Loucy (cell line): Measurements from ENCODE around the gene NPTXR.

Source experiments
- H2AFZ ChIP-seq: fragments of 200-600 bp; sonication (generic); 2 replicates; pipeline ENCODE4 v1.6.0; 2016; ENCODE audit warnings: antibody characterized with exemption, mild to moderate bottlenecking, low read length, moderate library complexity
- H3F3A ChIP-seq: fragments of 200-600 bp; 2 replicates; pipeline ENCODE4 v1.6.0; 2016; ENCODE audit warnings: antibody characterized with exemption, low read depth, mild to moderate bottlenecking
- H3K27me3 ChIP-seq: fragments of 200-600 bp; sonication (generic); 2 replicates; pipeline ENCODE4 v1.6.1; 2014; ENCODE audit warnings: low read length, mild to moderate bottlenecking; ENCODE audit not compliant: insufficient read depth, poor library complexity, severe bottlenecking
- H3K36me3 ChIP-seq: fragments of 200-600 bp; sonication (generic); 2 replicates; pipeline ENCODE4 v1.6.1; 2016; ENCODE audit warnings: low read length; ENCODE audit not compliant: insufficient read depth
- H3K4me1 ChIP-seq: fragments of 200-600 bp; sonication (generic); 2 replicates; pipeline ENCODE4 v1.5.1; 2014; ENCODE audit warnings: low read length, mild to moderate bottlenecking; ENCODE audit not compliant: insufficient read depth, poor library complexity, severe bottlenecking
- H3K4me2 ChIP-seq: fragments of 200-600 bp; sonication (generic); 2 replicates; pipeline ENCODE4 v1.6.0; 2014; ENCODE audit warnings: antibody characterized with exemption, low read length, low read depth, mild to moderate bottlenecking; ENCODE audit not compliant: poor library complexity, severe bottlenecking
- H3K4me3 ChIP-seq: fragments of 200-600 bp; sonication (generic); 2 replicates; pipeline ENCODE4 v1.5.1; 2014; ENCODE audit warnings: low read length, mild to moderate bottlenecking, mixed read lengths; ENCODE audit not compliant: poor library complexity, severe bottlenecking
- H3K79me2 ChIP-seq: fragments of 200-600 bp; sonication (generic); 2 replicates; pipeline ENCODE4 v1.6.1; 2014; ENCODE audit warnings: low read length; ENCODE audit not compliant: insufficient read depth
- H3K9ac ChIP-seq: fragments of 200-600 bp; sonication (generic); 2 replicates; pipeline ENCODE4 v1.6.0; 2014; ENCODE audit warnings: mild to moderate bottlenecking, low read depth, low read length, moderate library complexity; ENCODE audit not compliant: poor library complexity, severe bottlenecking
- H3K9me2 ChIP-seq: fragments of 200-600 bp; sonication (generic); replicated peaks from 2 replicates; pipeline ENCODE4 v1.6.1; 2016; ENCODE audit warnings: low read depth, low read length, mixed read lengths
- H3K9me3 ChIP-seq: fragments of 200-600 bp; sonication (generic); 2 replicates; pipeline ENCODE4 v1.6.1; 2014; ENCODE audit warnings: mild to moderate bottlenecking, antibody characterized with exemption, low read length, low read depth; ENCODE audit not compliant: insufficient read depth
- H4K20me1 ChIP-seq: fragments of 200-600 bp; sonication (generic); 2 replicates; pipeline ENCODE4 v1.6.0; 2014; ENCODE audit warnings: antibody characterized with exemption, low read length, mild to moderate bottlenecking; ENCODE audit not compliant: insufficient read depth, poor library complexity, severe bottlenecking
- CTCF ChIP-seq: fragments of 200-600 bp; sonication (generic); conservative IDR thresholded peaks from 2 replicates; pipeline ENCODE4 v1.5.1; 2014; ENCODE audit warnings: mild to moderate bottlenecking, antibody characterized with exemption, low read length
- EZH2phosphoT487 ChIP-seq: fragments of 200-600 bp; IDR thresholded peaks from 2 replicates; pipeline ENCODE4 v1.6.1; 2018; ENCODE audit warnings: antibody characterized with exemption, mild to moderate bottlenecking, moderate library complexity, borderline replicate concordance

Gene NPTXR

DNA sequence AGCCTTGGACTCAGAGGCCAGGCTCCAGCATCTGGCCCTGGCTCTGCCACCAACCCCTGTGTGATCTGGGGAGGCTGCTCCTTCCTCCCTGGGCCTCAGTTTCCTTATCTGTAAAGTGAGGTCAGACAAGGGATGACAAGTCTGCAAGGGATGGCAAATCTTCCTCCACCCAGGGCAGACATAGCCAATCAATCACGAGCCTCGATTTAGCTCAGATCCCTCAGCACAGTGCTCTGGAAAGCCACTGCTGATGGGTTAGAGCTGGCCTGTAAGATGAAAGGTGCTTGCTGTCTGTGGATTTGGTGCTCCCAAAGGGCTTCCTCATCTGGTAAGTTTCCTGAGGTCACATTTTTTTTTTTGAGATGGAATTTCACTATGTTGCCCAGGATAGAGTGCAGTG, 20.2 kb downstream of the NPTXR start:
- H3K4me3 ChIP-seq: no peak overlapping the region
- no peaks in the 10 kb centered on the region for H4K20me1 ChIP-seq
- H3K9me2 ChIP-seq: no peaks in the 10 kb centered on the region
- H3K9ac ChIP-seq: no peak overlapping the region
- no peak overlapping the region for H2AFZ ChIP-seq
- no peaks in the 10 kb centered on the region for H3K4me1 ChIP-seq
- H3K36me3 ChIP-seq: no peaks in the 10 kb centered on the region
- no peaks in the 10 kb centered on the region for H3K9me3 ChIP-seq
- TF ChIP-seq EZH2phosphoT487 (no peak), CTCF (no peak)
- no peak overlapping the region for H3K4me2 ChIP-seq
- H3K27me3 ChIP-seq: no peaks in the 10 kb centered on the region
- H3F3A ChIP-seq: no peaks in the 10 kb centered on the region
- H3K79me2 ChIP-seq: no peaks in the 10 kb centered on the region

DNA sequence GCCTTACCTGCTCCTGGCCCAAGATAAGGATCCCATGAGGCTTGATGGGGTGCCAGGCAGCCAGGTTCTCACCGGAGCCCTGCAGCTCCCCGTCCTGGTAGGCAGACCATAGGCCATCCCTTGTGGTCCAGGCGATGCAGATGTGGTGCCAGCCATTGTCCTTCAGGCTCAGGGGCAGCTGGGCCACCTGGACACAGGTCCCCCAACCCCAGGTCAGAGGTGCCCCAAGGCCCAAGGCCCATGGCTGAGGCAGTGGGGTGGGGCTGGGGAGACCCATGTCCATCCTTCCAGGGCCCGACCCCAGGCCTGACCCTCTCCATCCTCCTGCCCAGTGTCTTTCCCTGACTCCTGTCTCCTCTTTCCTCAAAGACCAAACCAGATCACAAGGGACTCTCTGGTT, 20.8 kb downstream of the NPTXR start:
- H3K9me3 ChIP-seq: no peaks in the 10 kb centered on the region
- no peaks in the 10 kb centered on the region for H3F3A ChIP-seq
- no peaks in the 10 kb centered on the region for H3K4me1 ChIP-seq
- H3K27me3 ChIP-seq: no peaks in the 10 kb centered on the region
- no peaks in the 10 kb centered on the region for H4K20me1 ChIP-seq
- H2AFZ ChIP-seq: no peak overlapping the region
- H3K4me2 ChIP-seq: no peak overlapping the region
- TF ChIP-seq CTCF (no peak), EZH2phosphoT487 (no peak)
- no peaks in the 10 kb centered on the region for H3K9me2 ChIP-seq
- no peaks in the 10 kb centered on the region for H3K36me3 ChIP-seq
- no peaks in the 10 kb centered on the region for H3K79me2 ChIP-seq
- no peak overlapping the region for H3K9ac ChIP-seq
- no peak overlapping the region for H3K4me3 ChIP-seq

- no peaks in the 10 kb centered on the region for H3K27me3 ChIP-seq
- H2AFZ ChIP-seq: no peak overlapping the region
Measured at GRCh38 chr22:38820020-38820419, 23.8 kb downstream of the NPTXR start.

More at GRCh38 chr22:38820020-38820419, 23.8 kb downstream of the NPTXR start:
- TF ChIP-seq CTCF (no peak), EZH2phosphoT487 (no peak)
- Histone ChIP-seq H3K4me1 (no peaks in the 10 kb centered on the region), H3K9me3 (no peaks in the 10 kb centered on the region), H3K4me2 (no peak overlapping the region), H3K4me3 (no peak overlapping the region), H3K9me2 (no peaks in the 10 kb centered on the region), H3K79me2 (no peaks in the 10 kb centered on the region), H4K20me1 (no peaks in the 10 kb centered on the region), H3K36me3 (no peaks in the 10 kb centered on the region), H3K9ac (no peak overlapping the region), H3F3A (no peaks in the 10 kb centered on the region)
